AG09319 (cell line): ENCODE measurements around the gene KRT77.

Experiments
- DNase-seq: peaks from one replicate; pipeline ENCODE4 v3.0.0-alpha.2; 2010; ENCODE audit warnings: low read depth; ENCODE audit errors: extremely low read depth
- CTCF ChIP-seq: IDR thresholded peaks from 2 replicates; pipeline ENCODE4 v1.5.1; 2011; ENCODE audit warnings: low read depth, mild to moderate bottlenecking, inconsistent platforms, low read length, moderate library complexity

KRT77 gene

GRCh38 chr12:52710730-52711129 lies 7.4 kb upstream of the KRT77 start:
- no peak for TF ChIP-seq CTCF
- DNase-seq = no peak

- TF ChIP-seq CTCF = no peak
These were observed 4.7 kb upstream of the KRT77 start for GRCh38 chr12:52708010-52708409.

GRCh38 chr12:52704464-52704863 lies 1.1 kb upstream of the KRT77 start:
- no peak for DNase-seq
- TF ChIP-seq CTCF = no peak

More at GRCh38 chr12:52708010-52708409, 4.7 kb upstream of the KRT77 start:
- DNase-seq = no peak

- TF ChIP-seq CTCF = no peak
- no peak for DNase-seq
These were observed 554 bp upstream of the KRT77 start for GRCh38 chr12:52703878-52704277.

GRCh38 chr12:52702338-52702737 lies 986 bp downstream of the KRT77 start:
- no peak for DNase-seq
- no peak for TF ChIP-seq CTCF

- DNase-seq = no peak
- TF ChIP-seq CTCF = no peak
These were observed 2.0 kb downstream of the KRT77 start for GRCh38 chr12:52701281-52701680.

GRCh38 chr12:52699960-52700359 lies 3.4 kb downstream of the KRT77 start:
- DNase-seq = no peak
- no peak for TF ChIP-seq CTCF
